GM21737 (cell line): ENCODE data around the gene LRP3.
"Not testable (repeated sequence)": the region's sequence is repeated elsewhere in the genome, so short reads cannot be mapped to it uniquely, and the experiment has no call there.

ENCODE experiments used
- ATAC-seq: cut with Tn5 transposase; IDR thresholded peaks from one replicate; pipeline ENCODE4 v1.9.1; 2021; ENCODE audit warnings: mild to moderate bottlenecking, moderate library complexity; ENCODE audit not compliant: unreplicated experiment

Gene LRP3, protein sequence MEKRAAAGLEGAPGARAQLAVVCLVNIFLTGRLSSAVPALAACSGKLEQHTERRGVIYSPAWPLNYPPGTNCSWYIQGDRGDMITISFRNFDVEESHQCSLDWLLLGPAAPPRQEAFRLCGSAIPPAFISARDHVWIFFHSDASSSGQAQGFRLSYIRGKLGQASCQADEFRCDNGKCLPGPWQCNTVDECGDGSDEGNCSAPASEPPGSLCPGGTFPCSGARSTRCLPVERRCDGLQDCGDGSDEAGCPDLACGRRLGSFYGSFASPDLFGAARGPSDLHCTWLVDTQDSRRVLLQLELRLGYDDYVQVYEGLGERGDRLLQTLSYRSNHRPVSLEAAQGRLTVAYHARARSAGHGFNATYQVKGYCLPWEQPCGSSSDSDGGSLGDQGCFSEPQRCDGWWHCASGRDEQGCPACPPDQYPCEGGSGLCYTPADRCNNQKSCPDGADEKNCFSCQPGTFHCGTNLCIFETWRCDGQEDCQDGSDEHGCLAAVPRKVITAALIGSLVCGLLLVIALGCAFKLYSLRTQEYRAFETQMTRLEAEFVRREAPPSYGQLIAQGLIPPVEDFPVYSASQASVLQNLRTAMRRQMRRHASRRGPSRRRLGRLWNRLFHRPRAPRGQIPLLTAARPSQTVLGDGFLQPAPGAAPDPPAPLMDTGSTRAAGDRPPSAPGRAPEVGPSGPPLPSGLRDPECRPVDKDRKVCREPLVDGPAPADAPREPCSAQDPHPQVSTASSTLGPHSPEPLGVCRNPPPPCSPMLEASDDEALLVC

DNA sequence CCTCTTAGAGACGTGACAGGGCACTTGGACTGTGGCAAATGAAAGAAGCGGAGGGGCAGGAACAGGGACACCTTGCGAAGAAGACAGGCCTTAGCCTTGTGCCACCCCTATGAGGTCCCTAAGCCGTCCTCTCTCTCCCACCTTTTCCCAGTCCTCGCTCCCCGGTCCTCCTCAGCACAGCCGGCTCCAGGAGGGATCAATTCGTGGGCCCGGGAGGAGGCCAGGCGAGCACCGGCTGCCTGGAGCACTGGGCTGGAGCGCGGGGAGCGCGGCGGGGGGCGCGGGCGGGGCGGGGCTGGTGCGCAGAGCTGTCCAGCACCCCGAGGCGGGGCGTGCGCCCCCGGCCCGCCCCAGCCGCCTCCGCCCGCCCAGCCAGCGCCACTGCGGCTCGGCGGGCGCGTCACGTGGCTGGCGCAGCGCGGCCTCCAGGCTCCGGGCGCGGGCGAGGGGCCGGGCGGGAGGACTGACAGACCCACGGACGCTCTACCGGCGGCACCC lies at the start of gene LRP3:
Gene LRP3 (plus strand): TSS at position 466 of the 498 bp plus-strand sequence. CDS start 456 bp downstream, outside the sequence.
- no peak for ATAC-seq

DNA sequence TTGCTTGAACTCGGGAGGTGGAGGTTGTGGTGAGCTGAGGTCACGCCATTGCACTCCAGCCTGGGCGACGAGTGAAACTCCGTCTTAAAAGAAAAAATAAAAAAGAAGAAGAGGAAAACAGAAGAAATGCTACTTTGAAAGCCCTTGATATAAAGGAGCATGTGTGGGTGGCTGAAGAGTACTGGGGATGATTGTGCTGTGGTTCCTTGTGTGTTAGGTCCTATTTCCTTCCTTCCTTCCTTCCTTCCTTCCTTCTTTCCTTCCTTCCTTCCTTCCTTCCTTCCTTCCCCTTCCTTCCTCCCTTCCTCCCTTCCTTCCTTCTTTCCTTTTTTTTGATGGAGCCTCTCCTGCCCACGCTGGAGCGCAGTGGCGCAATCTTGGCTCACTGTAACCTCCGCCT lies 47.9 kb upstream of the LRP3 start:
- no peak for ATAC-seq

DNA sequence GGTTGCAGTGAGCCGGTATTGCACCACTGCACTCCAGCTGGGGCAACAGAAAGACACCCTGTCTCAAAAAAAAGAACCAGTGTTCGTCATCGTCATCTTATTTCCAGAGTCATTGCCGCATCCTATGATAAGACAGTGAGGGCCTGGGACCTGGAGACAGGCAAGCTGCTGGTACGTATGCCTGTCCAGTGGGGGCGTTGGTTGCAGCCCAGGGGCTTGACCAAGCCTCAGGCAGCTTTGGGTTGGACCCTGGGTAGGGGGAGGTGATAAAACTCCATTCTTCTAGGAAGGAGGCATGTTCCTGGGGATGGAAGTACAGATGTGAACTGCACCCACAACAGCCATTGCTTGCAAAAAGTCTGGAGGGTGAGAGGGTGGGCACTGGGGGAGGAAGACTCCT lies 46.6 kb upstream of the LRP3 start:
- no peak for ATAC-seq

DNA sequence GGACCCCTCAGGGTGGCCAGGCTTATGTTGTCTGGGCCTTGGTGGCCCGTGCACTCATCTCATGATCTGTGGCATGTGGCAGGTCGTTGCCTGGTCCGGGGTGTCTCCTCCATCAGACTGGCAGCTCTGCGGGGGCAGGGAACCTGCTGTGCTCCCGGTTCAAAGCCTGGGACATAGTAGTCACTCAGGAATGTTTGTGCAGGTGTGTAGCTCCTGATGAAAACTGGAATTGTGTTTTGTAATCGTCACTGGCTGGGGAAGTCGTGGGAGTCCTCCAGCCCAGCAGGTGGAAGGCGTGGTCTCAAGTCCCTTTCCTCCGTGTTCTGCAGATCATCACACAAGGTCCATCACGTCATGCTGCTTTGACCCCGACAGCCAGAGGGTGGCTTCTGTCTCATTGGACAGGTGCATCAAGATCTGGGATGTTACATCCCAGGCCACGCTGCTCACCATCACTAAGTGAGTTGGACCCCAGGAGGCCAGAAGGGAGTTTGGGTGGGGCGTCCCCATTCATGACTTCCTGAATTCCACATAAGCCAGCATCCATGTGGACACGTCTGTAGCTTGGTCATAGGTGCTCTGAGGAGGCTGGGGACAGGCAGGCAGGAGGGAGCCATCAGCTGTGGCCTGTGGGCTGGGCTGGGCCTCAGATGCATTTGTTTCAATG lies 43.1 kb upstream of the LRP3 start:
- ATAC-seq, result no peak

DNA sequence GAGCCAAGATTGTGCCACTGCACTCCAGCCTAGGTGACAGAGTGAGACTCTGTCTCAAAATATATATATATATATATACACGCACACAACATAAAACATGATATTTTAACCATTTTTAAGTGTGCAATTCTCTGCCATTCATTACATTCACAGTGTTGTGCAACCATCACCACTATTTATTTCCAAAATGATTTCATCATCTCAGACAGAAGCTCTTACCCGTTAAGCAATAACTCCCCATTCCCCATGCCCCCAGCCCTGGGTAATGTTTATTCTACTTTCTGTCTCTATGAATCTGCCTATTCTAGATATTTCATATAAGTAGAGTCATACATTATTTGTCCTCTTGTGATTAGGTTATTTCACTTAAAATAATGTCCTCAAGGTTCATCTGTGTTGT lies 42.0 kb upstream of the LRP3 start:
- no peak for ATAC-seq

DNA sequence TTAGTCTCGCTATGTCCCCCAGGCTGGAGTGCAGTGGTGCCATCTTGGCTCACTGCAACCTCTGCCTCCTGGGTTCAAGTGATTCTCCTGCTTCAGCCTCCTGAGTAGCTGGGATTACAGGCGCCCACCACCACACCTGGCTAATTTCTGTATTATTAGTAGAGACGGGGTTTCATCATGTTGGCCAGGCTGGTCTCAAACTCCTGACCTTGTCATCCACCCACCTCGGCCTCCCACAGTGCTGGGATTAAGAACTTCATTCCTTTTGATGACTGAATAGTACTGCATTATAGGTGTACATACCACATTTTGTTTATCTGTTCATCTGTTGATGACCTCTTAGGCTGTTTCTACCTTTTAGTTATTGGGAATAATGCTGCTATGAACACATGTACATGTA lies 41.5 kb upstream of the LRP3 start:
- ATAC-seq, result not testable (repeated sequence)

DNA sequence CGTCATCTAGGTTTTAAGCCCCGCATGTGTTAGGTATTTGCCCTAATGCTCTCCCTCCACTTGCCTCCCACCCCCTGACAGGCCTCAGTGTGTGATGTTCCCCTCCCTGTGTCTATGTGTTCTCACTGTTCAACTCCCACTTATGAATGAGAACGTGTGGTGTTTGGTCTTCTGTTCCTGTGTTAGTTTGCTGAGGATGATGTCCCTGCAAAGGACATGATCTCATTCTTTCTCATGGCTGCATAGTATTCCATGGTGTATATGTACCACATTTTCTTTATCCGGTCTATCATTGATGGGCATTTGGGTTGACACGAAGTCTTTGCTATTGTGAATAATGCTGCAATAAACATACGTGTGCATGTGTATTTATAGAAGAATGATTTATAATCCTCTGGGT lies 39.8 kb upstream of the LRP3 start:
- ATAC-seq, result not testable (repeated sequence)

DNA sequence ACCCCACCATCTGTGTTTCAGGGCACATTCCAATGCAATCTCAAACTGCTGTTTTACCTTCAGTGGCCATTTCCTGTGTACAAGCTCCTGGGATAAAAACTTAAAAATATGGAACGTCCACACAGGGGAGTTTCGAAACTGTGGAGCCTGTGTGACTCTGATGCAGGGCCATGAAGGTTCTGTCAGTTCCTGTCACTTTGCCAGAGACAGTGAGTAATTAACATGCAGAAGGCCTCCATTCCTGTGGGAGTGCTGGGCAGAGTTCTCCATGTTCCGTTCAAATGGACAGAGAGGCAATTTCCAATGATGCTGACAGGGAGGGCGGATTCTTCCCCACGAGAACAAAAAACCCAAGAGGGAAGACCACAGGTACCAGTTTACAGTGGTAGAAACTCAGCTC lies 37.8 kb upstream of the LRP3 start:
- ATAC-seq, result no peak

DNA sequence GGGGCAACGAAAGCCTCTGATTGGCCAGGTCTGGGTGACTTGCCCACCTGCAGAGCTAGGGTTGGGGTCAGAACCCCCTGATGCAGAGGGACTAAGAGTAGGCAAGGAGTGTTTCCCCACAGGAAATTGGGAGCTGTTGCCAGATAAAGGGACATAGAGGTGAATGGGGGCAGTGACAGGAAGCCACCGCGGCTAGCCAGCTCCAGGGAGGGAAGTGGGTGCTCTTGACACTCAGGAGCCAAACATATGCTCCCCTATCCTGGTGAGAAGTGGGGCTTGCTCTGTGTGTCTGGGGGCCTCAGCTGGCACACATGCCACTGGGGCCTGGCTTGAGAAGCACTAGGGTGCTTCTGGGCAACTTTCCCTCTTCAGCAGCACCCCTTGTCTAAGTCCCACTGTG lies 36.2 kb upstream of the LRP3 start:
- ATAC-seq, result no peak

DNA sequence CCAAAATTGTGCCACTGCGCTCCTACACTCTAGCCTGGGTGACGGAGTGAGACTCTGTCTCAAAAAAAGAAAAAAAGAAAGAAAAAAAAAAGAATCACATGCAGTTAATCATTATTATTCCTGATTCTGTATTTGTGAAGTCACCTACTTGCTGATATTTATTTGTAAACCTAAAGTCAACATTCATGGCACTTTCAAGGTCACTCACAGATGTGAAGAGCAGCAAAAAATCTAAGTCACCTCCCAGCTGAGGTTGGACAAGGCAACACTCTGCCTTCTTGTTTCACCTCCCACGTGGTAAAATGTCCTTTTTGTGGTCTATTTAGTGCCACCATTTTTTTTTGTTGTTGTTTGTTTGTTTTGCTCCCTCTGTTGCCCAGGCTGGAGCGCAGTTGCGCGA lies 35.8 kb upstream of the LRP3 start:
- ATAC-seq, result no peak

DNA sequence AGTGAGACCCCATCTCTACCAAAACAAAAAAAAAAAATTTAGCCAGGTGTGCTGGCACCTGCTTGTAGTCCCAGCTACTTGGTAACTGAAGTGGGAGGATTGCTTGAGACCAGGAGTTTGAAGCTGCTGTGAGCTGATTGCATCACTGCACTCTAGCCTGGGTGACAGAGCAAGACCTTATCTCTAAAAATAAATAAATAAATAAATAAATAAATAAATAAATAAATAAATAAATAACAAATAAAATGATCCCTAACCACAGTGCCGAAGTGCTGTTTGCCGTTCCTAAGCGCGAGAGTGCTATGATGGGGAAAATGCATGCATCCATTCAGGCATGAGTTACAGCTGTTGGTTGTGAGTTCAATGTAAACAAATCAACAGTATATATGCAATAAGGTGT lies 35.0 kb upstream of the LRP3 start:
- no peak for ATAC-seq

DNA sequence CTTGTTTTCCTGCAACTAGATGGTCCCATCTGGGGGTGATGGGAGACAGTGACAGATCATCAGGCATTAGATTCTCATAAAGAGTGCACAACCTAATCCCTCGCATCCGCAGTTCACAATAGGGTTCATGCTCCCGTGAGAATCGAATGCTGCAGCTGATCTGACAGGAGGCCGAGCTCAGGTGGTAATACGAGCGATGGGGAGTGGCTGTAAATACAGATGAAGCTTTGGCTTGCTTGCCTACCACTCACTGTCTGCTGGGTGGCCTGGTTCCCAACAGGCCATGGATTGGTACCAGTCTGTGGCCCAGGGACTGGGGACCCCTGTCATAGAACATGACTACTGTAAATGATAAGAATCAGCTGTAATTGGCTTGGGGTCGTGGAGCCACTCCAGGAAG lies 34.2 kb upstream of the LRP3 start:
- ATAC-seq, result peak; percentile 16

DNA sequence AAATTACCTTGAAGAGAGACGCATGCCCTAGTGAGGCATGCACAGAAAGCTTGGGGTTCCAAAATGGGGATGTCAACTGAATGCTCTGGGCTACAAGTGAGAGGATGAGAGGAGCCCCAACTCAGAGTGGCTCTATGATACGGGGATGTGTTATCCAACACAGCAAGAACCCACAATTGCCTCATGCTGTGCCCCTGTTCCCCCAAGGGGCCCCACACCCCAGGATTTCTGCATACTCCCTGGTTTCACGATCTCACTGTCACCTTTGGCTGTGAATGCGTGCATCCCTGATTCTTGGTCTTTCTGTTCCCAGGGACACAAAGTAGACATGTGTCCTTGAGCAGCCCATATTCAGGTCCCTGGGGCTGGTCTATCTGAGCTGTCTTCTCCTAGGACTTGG lies 32.9 kb upstream of the LRP3 start:
- no peak for ATAC-seq

DNA sequence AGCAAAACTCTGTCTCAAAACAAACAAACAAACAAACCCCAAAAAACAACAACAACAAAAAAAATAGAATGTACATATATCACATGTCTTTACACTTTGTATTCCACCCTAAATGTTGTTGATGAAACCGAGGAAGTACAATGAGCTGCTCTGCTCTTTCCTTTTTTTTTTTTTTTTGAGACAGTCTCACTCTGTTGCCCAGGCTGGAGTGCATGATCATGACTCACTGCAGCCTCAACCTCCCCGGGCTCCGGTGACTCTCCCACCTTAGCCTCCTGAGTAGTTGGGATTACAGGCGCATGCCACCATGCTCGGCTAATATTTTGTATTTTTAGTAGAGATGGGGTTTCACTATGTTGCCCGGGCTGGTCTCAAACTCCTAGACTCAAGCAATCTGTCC lies 30.6 kb upstream of the LRP3 start:
- ATAC-seq, result no peak

DNA sequence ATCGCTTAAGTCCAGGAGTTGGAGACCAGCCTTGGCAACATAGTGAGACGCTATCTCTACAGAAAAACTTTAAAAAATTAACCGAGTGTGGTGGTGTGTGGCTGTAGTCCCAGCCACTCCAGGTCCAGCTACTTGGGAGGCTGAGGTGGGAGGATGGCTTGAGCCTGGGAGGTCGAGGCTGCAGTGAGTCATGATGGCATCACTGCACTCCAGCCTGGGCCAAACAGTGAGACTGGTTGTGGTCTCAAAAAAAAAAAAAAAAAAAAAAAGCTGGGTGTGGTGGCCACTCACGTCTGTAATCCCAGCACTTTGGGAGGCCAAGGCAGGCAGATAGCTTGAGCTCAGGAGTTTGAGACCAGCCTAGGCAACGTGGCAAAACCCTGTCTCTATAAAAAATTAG lies 28.1 kb upstream of the LRP3 start:
- not testable (repeated sequence) for ATAC-seq

DNA sequence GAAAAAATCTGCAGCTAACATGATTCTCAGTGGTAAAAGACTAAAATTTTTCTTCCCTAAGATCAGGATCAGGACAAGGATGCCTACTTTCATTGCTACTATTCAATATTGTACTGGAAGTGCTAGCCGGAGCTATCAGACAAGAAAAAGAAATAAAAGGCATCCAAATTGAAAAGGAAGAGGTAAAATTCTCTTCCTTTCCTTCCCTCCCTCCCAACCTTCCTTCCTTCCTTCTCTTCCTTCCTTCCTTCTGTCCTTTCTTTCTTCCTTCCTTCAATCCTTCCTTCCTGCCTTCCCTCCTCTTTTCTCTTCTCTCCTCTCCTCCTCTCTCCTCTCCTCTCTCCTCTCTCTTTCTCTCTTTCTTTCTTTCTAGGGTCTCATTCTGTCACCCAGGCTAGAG lies 26.7 kb upstream of the LRP3 start:
- ATAC-seq, result no peak

DNA sequence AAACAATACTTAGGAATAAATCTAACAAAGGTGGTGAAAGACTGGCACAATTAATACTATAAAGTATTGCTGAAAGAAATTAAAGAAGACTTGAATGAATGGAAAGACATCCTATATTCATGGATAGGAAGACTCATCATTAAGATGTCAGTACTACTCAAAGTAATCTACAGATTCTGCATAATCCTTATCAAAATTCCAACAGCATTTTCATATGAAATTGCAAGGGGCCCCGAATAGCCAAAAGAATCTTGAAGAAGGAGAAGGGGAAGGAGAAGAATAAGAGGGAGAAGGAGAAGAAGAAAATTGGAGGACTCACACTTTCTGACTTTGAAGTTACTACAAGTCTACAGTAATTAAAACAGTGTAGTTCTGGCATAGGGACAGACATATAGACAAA lies 25.6 kb upstream of the LRP3 start:
- no peak for ATAC-seq

DNA sequence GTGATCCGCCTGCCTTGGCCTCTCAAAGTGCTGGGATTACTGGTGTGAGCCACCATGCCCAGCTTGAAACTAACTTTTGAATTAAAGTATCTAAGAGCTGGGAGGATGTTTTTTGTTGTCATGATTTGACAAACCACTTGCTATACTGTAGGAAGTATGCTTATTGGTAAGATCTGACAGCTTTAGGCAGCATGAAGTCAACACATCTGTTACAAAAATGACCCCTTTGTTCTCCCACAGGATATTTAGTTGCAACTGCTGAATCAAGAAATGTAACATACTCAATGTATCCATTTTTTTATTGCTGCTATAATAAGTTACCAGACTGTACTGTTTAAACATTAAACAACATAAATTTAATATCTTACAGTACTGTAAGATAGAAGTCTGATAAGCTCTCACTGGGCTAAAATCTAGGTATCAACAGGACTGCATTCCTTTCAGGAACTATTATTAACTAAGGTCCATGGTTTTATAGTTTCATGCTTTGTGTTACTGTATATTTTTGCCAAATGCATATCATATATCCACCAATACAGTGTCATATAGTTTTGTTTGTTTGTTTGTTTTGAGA lies 22.8 kb upstream of the LRP3 start:
- no peak for ATAC-seq

DNA sequence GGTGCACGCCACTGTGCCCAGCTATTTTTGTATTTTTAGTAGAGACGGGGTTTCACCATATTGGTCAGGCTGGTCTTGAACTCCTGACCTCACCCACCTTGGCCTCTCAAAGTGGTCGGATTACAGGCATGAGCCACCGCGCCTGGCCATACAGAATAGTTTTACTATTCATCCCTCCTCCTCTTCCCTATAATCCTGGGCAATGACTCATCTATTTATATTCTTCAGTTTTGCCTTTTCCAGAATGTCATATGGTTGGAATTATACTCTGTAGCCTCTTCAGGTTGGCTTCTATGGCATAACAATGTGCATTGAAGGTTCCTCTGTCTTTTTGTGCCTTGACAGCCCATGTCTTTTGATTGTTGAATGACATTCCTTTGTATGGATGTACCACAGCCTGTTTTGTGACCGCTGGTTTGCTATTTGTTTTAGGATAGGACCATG lies 22.2 kb upstream of the LRP3 start:
- no peak for ATAC-seq

DNA sequence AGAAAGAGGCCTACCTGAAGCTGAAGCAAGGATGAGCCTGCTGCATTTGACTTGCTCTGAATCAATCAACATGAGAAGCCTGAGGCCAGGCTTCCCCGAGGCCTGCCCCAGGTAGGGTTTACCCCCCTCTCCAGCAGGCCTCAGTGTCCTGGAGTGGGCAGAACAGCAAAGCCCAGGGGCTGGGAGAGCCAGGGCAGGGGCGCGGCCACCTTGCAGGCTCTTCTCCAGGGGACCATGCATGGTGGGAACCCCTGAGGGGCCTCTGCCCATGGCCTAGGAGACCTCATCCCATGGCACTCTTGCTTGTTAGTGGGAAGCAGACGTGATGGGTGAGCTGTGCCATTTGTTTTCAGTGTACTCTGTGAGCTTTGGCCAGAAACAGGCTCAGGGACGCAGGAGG lies 19.9 kb upstream of the LRP3 start:
- no peak for ATAC-seq

DNA sequence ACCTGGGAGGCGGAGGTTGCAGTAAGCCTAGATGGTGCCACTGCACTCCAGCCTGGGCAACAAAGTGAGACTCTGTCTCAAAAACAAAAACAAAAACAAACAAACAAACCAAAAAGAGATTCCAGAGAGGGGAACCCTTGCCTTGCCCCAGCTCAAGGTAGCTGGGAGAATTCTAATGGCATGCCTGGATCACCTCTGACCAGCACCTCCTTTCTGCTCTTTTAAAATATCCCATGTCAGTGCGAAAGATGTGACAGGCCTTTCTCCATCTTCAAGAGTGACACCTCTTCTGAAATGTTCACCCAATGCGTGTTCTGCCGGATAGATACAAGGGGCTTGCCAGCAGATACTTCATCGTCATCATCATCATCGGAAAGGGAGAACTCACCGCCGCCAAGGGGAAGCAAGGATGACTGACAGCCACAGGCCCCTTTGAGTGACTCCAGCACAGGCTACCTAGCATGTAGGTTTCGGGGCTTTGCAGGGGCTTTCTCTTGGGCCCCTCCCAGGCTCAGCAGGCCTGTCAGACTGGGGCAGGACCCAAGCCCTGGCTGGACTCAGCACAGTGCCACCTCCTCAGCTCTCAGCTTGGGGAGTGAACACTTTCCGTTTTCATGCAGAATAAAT lies 18.9 kb upstream of the LRP3 start:
- no peak for ATAC-seq
